ENCODE measurements around the gene FAM162A.
"Not testable (repeated sequence)": the region's sequence is repeated elsewhere in the genome, so short reads cannot be mapped to it uniquely, and the experiment has no call there.

The FAM162A gene

GRCh38 chr3:122421101-122421500, 37.1 kb downstream of the FAM162A start:
- DNase-seq (ENCODE audit: low read depth), result no peak

DNA sequence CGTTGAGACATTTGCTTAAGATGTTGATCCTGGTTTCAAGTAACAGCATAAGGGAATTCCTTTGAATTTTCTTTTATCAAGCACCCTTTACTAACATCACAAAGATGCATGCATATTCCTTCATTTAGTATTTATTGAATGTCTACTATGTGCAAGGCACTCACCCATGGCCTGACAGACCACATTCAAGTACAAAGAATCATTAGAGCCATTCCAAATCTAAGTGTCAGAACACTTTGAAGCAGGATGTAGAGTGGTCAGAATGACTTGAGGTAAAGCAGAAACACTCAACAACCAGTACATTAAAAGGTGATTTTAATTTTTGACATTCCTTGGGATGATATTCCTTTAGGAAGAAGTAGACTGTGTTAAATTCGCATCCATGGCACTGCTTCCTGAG, 37.9 kb downstream of the FAM162A start:
- DNase-seq (ENCODE audit: low read depth), result no peak

GRCh38 chr3:122427857-122428471, 44.0 kb downstream of the FAM162A start:
- DNase-seq (ENCODE audit: low read depth), result no peak

DNA sequence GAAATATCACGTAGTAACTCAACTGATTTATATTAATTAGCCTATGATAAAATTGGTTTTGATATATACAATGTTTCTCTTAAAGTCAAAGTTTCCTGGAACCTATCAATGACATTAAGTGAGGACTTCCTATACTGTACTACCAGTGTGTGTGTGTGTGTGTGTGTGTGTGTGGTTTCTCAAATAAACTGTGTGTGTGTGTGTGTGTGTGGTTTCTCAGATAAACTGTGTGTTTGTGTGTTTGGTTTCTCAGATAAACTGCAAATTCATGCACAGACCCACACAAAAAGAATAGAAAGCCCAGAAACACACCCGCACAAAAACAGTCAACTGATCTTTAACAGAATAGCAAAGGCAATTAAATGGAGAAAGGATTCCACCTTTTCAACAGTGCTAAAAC, 46.4 kb downstream of the FAM162A start:
- no peak for DNase-seq (ENCODE audit: low read depth)

- no peak for DNase-seq (ENCODE audit: low read depth)
Observed at GRCh38 chr3:122435950-122436349, 52.0 kb downstream of the FAM162A start.

- DNase-seq (ENCODE audit: low read depth), result no peak
Observed at GRCh38 chr3:122443090-122443489, 59.1 kb downstream of the FAM162A start.

DNA sequence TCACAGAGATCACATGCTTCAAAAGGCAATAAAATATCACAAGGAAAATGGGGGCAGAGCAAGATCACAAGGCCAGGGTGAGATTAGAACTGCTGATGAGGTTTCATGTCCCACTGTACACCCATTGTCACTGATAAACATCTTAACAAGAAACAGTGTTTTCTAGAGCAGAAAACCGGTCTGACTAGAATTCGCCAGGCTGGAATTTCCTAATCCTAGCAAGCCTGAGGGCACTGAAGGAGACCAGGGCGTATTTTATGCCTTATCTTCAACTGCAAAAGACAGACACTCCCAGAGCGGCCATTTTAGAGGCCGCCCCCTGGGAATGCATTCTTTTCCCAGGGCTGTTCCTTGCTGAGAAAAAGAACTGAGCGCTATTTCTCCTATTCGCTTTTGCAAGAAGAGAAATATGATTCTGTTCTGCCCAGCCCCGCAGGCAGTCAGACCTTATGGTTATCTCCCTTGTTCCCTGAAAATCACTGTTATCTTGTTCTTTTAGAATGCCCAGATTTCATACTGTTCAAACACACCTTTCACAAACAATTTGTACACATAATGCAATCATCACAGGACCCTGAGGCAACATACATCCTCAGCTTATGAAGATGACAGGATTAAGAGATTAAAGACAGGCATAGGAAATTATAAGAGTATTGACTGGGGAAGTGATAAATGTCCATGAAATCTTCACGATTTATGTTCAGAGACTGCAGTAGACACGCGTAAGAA, 59.9 kb downstream of the FAM162A start:
- not testable (repeated sequence) for DNase-seq (ENCODE audit: low read depth)

DNA sequence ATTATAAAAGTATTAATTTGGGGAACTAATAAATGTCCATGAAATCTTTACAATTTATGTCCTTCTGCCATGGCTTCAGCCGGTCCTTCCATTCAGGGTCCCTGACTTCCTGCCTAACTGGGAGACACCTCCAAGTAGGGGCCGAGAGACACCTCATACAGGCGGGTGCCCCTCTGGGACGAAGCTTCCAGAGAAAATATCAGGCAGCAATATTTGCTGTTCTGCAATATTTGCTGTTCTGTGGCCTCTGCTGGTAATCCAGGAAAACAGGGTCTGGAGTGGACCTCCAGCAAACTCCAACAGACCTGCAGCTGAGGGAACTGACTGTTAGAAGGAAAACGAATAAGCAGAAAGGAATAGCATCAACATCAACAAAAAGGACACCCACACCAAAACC, 60.5 kb downstream of the FAM162A start:
- DNase-seq (ENCODE audit: low read depth), result not testable (repeated sequence)

DNA sequence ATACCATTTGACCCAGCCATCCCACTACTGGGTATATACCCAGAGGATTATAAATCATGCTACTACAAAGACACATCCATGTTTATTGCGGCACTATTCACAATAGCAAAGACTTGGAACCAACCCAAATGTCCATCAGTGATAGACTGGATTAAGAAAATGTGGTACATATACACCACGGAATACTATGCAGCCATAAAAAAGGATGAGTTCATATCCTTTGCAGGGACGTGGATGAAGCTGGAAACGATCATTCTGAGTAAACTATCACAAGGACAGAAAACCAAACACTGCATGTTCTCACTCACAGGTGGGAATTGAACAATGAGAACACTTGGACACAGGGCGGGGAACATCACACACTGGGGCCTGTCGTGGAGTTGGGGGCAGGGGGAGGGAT, 64.2 kb downstream of the FAM162A start:
- not testable (repeated sequence) for DNase-seq (ENCODE audit: low read depth)

- DNase-seq (ENCODE audit: low read depth), result no peak
Observed at GRCh38 chr3:122451371-122451770, 67.4 kb downstream of the FAM162A start.

- DNase-seq (ENCODE audit: low read depth), result no peak
Observed at GRCh38 chr3:122456074-122456473, 72.1 kb downstream of the FAM162A start.

GRCh38 chr3:122457706-122458105, 73.7 kb downstream of the FAM162A start:
- DNase-seq (ENCODE audit: low read depth), result no peak

DNA sequence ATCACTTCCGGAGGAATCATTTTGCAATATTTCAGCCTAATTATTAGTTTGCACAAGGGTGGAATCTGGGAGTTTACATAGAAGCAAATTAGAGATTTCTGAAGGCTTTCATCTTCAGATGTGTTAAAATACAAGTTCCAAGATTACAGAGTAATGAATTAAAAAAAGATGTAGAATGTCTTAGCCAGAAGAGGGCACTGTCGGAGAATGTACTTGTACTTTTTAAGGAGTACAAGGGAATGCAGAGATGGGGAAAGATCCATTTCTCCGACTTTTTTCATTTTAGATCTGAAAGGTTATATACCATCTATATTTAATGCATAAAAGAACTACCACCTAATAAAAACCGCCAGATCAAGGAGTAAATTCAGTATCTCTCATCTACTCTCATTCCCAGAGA, 75.0 kb downstream of the FAM162A start:
- DNase-seq (ENCODE audit: low read depth), result no peak

- DNase-seq (ENCODE audit: low read depth), result no peak
Observed at GRCh38 chr3:122461806-122462205, 77.8 kb downstream of the FAM162A start.
